Activated CD4-positive, alpha-beta T cell treated with anti-CD3 and anti-CD28 coated beads, Interleukin-2, amount 50 U/mL, for 1 hour (primary cell): ENCODE data around the gene SH3BP4.
"Not testable (repeated sequence)": the region's sequence is repeated elsewhere in the genome, so short reads cannot be mapped to it uniquely, and the experiment has no call there.

Experiments used
- DNase-seq: peaks from one replicate; pipeline ENCODE4 v3.0.0-alpha.2; 2020

Gene SH3BP4

GRCh38 chr2:235001237-235002133, 49.7 kb downstream of the SH3BP4 start:
- no peak for DNase-seq

GRCh38 chr2:235002198-235003095, 50.6 kb downstream of the SH3BP4 start:
- no peak for DNase-seq

- no peak for DNase-seq
Observed at GRCh38 chr2:235003096-235003775, 51.4 kb downstream of the SH3BP4 start.

- no peak for DNase-seq
Observed at GRCh38 chr2:235004329-235004903, 52.6 kb downstream of the SH3BP4 start.

- no peak for DNase-seq
Observed at GRCh38 chr2:235005023-235005422, 53.2 kb downstream of the SH3BP4 start.

GRCh38 chr2:235005603-235006259, 53.9 kb downstream of the SH3BP4 start:
- DNase-seq = no peak

- DNase-seq = no peak
Observed at GRCh38 chr2:235006461-235006860, 54.6 kb downstream of the SH3BP4 start.

GRCh38 chr2:235006986-235007385, 55.2 kb downstream of the SH3BP4 start:
- DNase-seq = no peak

- no peak for DNase-seq
Observed at GRCh38 chr2:235007664-235008457, 56.0 kb downstream of the SH3BP4 start.

GRCh38 chr2:235008584-235009044, 56.8 kb downstream of the SH3BP4 start:
- DNase-seq = no peak

- DNase-seq = no peak
Observed at GRCh38 chr2:235009081-235009480, 57.3 kb downstream of the SH3BP4 start.

- DNase-seq = no peak
Observed at GRCh38 chr2:235010117-235010714, 58.4 kb downstream of the SH3BP4 start.

GRCh38 chr2:235011607-235011928, 59.8 kb downstream of the SH3BP4 start:
- DNase-seq = no peak

- DNase-seq = no peak
Observed at GRCh38 chr2:235011929-235012631, 60.3 kb downstream of the SH3BP4 start.

- no peak for DNase-seq
Observed at GRCh38 chr2:235017441-235017840, 65.6 kb downstream of the SH3BP4 start.

- no peak for DNase-seq
Observed at GRCh38 chr2:235018838-235019237, 67.0 kb downstream of the SH3BP4 start.

GRCh38 chr2:235020141-235020540, 68.3 kb downstream of the SH3BP4 start:
- not testable (repeated sequence) for DNase-seq

GRCh38 chr2:235021752-235022151, 69.9 kb downstream of the SH3BP4 start:
- no peak for DNase-seq

GRCh38 chr2:235024191-235024860, 72.5 kb downstream of the SH3BP4 start:
- DNase-seq = no peak
